ENCODE results near the gene STYXL1. TPM values are rescaled to one million over a fixed set of nuclear protein-coding genes. Genes with fewer than 3 reads are reported as not detected.

STYXL1 gene
- total RNA-seq, 4 donors from 2014 or later = 13.6 to 20.0 (median 19.4) TPM

GRCh38 chr7:75967487-75967997 lies 80.3 kb downstream of the STYXL1 start:
- no peak for DNase-seq (ENCODE audit: low spot score)
- TF ChIP-seq CTCF (IDR thresholded peaks at IDR 0.05) = no peak
- no peak for ATAC-seq (ENCODE audit: low FRiP score)

DNA sequence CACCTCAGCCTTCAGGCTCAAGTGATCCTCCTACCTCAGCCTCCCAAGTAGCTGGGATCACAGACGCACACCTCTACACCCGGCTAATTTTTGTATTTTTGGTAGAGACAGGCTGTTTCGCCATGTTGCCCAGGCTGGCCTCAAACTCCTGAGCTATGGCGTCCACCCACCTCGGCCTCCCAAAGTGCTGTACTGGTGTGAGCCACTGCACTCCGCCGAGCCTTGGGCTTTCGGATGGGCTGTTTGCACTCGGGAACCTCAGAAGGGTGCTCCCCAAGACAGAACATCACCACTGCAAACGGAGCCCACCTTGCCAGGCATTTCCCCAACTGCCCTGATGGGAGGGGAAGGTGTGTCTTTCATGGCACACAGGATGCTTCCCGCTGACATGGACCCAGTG lies 80.7 kb downstream of the STYXL1 start:
- ATAC-seq (ENCODE audit: low FRiP score) = no peak
- no peak for DNase-seq (ENCODE audit: low spot score)
- no peak for TF ChIP-seq CTCF (IDR thresholded peaks at IDR 0.05)

DNA sequence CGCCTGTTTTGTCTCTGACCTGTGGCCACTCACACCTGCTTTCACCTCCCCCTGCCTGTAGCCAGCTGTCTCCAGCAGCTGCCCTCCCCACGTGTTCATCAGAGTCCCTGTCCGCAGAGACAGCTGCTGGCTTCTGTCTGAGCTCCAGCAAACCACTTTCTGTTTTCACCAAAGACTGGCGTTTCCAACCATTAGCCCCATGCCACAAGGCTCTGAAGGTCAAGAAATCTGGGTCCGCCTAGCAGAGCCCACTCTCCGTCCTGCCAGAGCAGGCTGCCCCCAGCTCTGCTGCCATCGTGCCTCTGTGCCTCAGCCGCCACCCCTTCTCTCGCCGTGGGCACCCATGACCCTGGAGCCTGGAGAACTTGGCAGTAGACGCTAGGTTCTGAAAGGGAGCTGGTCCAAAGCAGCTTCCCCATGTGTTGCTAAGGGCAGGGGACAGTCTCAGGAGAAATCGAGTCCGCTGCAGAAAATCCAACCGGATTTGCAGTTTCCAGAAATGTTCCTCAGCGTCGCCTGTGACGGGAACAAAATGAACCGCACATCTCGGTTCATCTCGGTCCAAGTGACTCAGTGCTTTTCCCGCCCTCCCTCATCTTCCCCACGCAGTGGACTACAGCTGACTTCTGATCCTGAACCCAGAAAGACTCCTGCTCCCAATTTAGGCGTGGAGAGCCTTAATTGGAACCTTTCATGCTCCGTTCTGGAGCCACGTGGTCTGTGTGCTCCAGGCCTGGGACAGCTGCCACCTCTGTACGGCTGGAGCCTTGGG lies 81.4 kb downstream of the STYXL1 start:
- ATAC-seq (ENCODE audit: low FRiP score) = peak; percentile 50
- TF ChIP-seq CTCF (IDR thresholded peaks at IDR 0.05) = no peak
- no peak for DNase-seq (ENCODE audit: low spot score)

GRCh38 chr7:75965617-75966016 lies 82.2 kb downstream of the STYXL1 start:
- ATAC-seq (ENCODE audit: low FRiP score) (no peak), DNase-seq (ENCODE audit: low spot score) (no peak)
- no peak for TF ChIP-seq CTCF (IDR thresholded peaks at IDR 0.05)

DNA sequence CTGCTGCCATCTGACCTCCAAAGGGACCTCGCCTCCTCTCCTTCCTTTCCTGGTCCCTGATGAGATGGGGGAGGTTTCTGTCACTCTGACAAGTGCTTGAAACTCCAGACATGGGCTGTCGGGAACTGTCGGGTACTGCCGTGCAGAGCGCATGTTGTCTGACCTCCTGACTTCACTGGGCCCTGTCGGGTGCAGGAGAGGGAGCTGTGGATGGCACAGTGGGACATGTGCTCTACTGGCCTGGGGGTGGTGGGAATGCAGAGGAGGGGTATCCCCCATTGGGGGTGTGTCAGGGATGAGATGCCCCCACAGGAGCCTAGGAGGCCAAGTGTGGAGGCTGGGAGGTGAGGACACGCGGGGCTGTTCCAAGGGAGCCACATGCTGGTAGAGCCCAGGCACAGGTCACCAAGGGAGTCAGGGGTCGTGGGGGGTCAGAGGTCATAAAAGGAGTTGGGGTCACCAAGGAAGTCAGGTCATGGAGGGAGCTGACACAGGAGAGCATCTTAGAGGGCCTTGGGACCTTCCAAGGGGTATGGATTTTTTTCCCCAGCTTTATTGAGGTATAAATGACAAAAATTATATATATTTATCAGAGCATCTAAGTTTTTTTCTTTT lies 84.3 kb downstream of the STYXL1 start:
- DNase-seq (ENCODE audit: low spot score) (no peak), ATAC-seq (ENCODE audit: low FRiP score) (no peak)
- TF ChIP-seq CTCF (IDR thresholded peaks at IDR 0.05) = no peak

DNA sequence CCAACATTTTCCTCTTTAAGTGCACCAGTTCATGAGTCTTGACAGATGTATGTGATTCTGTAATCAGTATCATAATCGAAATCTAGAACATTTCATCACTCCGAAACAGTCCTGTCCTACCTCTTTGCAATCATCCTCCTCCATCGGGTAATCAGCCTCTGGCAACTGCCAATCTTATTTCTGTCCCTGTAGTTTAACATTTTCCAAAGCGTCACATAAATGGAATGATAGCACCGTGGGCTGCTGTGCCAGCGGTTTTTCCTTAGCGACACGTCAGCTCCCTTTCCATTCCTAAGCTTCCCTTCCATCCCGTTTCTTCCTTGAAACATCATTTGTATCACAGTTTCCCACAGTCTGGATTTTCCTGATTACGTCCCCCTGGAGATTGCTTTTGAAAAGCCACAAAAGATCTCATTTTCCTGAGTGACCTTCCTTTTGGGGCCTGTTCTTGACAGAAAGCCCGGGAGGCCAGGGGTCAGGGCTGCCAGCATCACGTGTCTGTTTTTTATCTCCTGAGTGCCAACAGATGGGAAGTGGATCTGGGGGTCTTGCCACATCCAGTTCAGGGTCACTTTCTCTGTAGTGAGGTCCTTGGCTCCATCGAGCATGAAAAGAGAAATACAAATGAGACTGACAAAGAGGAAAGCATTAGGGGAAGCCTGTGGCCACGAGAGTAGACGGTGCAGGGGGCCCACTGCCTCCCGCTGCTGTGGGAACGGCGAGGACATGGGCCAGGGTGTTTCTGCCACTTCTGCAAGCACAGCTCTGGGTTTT lies 85.0 kb downstream of the STYXL1 start:
- no peak for ATAC-seq (ENCODE audit: low FRiP score)
- no peak for TF ChIP-seq CTCF (IDR thresholded peaks at IDR 0.05)
- no peak for DNase-seq (ENCODE audit: low spot score)

Data from omental fat pad (tissue), 4 donors.